C1 segment of cervical spinal cord (tissue), 14 donors: ENCODE data around the gene OR2F1.

Source experiments
- DNase-seq, 14 donors: peaks; one replicate each; lab custom pipeline; 2025; lab: John Stamatoyannopoulos, UW

Gene OR2F1

DNA sequence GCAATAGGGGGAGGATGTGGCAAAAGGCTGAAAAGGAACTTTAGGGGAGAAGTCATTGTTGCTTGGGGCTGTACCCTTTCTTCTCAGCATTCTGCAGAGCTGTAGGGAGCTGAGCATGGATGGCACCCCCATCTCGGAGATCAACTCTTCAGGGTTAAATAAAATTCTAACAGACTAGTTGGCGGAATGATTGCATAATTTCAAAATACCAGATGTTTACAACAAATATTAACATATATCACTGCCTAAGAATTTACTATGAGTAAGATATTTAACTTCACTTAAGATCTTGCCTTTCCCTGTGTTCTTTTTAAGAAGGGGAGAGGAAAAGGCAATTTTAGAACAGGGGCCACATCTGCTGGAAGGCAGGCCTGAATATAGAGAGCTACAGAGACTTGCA, 509 bp upstream of the OR2F1 start:
- no peak for DNase-seq

DNA sequence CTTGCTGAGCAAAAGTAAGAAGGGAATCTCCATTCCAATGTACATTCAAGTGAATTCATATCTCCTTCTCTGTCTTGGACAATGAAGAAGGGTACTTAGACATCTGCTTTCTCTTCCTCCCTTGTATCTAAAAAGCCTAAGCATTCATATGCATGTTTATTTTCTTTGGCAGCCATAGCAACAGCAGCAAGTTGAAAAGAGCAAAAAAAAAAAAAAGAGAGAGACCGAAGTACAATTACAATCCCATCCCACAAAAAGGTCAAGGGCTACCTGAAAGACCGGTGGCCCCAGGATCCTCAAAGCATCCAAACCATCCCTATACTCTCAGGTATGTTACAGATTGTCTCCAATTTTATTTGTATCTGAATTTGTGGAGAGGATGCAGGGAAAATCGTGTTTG, 4.1 kb downstream of the OR2F1 start:
- DNase-seq = no peak

DNA sequence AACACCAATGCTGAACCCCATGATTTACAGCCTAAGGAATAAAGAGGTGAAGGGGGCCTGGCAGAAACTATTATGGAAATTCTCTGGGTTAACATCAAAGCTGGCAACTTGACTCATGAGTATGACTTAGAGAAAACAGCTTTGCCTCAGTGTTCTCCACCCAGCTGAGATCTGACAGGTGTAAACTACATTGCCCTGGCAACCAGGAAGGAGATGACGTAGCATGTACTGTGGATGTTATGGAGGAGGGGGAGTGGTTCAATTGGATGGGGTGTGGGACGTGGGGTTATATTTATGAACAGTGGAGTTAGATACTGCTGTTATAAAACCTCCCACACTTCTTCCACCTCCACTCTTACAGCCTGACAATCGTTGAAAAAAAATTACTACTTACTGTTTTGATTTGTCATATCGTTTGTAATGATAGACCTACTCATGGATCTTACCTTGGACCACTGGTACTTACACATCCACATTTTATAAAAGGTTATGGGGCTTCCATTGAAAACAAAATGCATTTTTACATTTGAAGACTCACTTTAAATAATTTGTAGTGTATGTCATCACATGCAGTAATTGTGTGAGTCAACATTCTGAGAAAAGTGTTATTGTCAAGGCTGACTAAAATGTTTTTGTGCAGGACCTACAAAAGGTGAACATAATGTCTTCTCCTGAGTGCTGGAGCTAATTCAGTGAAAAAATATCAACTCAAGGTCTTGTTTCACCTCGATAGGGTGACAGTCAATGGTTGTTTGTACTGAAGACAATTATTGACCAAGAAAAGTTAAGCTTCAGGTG, 6.4 kb downstream of the OR2F1 start:
- DNase-seq = no peak

GRCh38 chr7:143965280-143965679, 10.6 kb downstream of the OR2F1 start:
- DNase-seq = no peak

DNA sequence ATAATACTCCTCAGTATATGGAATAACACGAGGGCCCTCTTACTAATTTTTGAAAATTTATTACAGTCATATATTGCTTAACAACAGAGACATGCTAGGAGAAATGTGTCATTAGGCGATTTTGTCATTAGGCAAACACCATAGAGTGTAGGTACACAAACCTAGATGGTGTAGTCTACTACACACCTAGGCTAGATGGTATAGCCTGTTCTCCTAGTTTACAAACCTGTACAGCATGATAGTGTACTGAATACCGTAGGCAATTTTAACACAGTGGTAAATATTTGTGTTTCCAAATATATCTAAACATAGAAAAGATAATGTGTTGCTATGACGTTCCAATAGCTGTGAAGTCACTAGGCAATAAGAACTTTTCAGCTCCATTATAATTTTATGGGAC, 12.8 kb downstream of the OR2F1 start:
- DNase-seq = no peak

GRCh38 chr7:143973870-143974416, 19.3 kb downstream of the OR2F1 start:
- no peak for DNase-seq

DNA sequence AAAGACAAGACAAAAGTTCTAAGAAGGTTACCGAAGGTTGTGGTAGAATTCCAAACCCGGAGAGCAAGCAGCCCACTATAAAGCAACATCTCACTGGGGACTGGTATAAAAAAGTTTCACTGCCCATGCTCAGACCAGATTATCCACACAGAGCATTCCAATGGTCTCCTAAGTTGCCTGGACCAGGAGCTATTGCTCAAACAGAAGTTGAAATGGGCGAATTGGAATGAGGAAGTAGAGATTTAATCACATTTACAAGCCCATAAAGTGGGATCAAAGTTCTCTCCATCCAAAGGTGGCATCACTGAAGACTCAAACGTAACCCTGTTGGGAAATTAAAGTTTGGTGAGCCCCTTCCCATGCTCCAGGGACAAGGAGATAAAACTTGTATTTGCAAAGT, 19.8 kb downstream of the OR2F1 start:
- DNase-seq = no peak

- no peak for DNase-seq
These were observed 21.0 kb downstream of the OR2F1 start for GRCh38 chr7:143975617-143976016.

GRCh38 chr7:143978585-143978984, 23.9 kb downstream of the OR2F1 start:
- no peak for DNase-seq

DNA sequence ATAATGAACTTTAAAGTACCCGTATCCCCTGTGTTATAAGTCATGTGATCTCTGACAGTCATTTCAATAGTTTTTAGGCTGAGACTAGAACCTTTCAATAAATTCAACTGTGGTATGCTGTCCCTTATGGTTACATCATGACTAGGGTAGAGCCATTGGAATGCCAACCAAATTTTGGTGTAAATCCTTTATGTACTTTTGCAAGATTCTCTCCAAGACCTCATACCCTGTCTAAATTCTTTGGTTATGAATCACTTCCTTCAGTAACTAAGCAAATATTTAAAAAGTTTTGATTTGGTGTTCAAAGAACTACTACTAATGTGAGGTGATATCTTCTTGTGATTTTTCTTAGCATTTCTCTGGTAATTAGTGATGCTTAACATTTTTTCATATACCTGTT, 24.7 kb downstream of the OR2F1 start:
- no peak for DNase-seq

- no peak for DNase-seq
These were observed 25.4 kb downstream of the OR2F1 start for GRCh38 chr7:143979998-143980397.

DNA sequence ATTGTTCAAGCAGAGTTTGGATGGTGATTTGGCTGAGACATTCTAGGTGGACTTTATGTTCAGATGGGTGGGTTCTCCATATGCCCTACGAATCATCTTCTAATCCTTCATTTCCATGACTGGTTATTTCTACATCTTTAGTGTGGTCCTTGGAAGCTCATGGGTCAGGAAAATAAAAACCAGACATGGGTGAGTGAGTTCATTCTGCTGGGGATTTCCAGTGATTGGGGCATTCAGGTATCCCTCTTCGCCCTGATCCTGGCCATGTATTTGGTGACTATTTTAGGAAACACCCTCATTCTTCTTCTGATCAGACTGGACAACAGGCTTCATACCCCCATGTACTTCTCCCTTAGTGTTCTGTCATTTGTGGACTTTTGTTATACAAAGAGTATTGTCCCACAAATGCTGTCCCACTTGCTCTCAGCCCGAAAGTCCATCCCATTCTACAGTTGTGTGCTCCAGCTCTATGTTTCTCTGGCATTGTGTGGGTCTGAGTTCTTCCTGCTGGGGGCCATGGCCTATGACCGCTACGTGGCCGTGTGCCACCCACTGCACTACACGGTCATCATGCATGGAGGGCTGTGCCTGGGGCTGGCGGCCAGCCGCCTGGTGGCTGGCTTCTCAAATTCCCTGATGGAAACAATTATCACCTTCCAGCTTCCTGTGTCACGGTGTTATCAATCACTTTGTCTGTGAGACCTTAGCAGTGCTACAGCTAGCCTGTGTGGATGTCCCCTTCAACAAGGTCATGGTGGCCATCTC, 26.3 kb downstream of the OR2F1 start:
- no peak for DNase-seq

DNA sequence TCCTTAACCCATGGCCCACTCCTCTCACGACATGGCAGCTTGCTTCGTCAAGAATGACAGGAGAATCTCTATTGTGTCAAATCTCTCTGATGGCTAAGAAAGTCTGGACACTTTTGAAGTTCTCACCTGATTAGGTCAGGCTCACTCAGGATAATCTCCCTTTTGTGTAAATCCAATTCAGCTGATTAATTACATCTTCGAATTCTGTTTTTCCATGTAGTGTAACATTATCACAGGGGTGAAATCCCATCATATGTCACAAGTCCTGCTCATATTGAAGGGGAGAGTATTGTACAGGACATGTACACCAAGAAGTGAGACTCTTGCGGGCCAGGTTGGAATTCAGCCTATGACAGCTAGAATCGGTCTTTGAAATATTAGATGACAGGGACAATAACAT, 29.3 kb downstream of the OR2F1 start:
- DNase-seq = no peak

GRCh38 chr7:143987513-143987912, 32.9 kb downstream of the OR2F1 start:
- DNase-seq = no peak

DNA sequence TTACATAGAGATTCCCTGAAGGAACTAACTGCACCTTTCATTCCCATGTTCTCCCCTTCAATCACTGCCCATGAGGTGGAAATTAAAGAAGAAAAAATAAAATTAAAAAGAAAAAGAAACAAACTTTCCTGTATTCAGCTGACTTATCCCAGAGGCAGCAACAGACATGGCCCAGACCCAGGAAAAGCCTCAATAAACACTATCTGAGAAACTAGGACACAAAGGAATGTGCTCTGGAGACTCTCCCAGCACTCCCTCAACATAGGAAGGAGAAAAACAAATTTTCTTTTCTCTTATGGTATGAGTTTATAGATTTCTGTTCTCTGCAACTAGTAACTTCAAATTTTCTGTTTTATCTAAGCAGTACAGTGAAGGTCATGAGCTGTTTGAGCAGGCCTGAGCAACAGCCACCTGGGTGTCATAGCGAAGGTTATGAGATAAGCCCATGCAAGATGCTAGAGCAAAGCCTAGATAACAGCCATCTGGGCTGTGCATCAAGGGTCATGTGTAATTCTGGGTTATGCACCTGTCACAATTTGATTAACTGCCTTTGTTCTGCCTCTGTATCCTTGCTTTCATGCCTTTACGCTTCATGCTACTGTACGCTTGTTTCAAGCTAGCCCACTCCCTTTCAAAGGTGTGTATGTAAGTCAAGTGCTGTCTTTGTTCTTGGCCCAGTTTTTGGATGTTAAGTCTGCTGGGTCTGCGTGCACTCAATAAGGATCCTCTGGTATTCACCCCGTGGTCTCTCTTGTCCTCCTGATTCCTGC, 34.5 kb downstream of the OR2F1 start:
- no peak for DNase-seq

- no peak for DNase-seq
These were observed 38.0 kb downstream of the OR2F1 start for GRCh38 chr7:143992670-143993069.

GRCh38 chr7:143993924-143994323, 39.3 kb downstream of the OR2F1 start:
- DNase-seq = no peak

- no peak for DNase-seq
These were observed 45.4 kb downstream of the OR2F1 start, which contains the start of gene OR6B1 for GRCh38 chr7:144000020-144000419. OR6B1 (plus strand) TSS chr7:144000320; CDS start chr7:144003997, 3,677 bp downstream.

DNA sequence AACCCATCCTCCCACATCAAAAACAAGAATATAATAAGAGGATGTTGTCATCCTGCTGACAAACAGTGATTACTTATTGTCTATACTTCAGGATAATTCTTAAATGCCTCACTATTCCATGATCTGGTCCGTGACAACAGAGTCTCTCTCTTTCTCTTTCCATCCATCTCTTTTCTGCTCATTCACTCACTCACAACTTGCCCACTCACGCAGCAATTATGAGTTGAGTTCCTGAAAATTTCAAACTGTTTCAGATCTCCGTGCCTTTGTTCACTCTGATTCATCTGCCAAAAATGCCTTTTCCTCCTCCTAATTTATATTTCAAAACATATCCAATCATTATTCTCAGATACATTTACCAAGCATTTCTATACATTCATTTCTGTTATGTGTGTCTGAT, 46.9 kb downstream of the OR2F1 start:
- no peak for DNase-seq

DNA sequence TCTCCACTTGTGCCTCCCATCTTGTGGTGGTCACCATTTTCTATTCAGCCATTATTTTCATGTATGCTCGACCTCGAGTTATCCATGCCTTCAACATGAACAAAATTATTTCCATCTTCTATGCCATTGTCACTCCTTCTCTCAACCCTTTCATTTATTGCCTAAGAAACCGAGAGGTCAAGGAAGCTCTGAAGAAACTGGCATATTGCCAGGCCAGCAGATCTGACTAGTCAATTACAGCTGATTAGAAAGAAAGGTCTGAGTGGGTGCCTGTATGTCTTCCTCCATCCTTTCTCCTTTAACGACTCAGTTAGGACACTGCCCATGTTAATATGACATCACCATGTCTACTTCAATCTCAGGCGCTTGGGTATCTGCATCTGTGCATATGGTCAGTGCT, 50.1 kb downstream of the OR2F1 start:
- DNase-seq = no peak

DNA sequence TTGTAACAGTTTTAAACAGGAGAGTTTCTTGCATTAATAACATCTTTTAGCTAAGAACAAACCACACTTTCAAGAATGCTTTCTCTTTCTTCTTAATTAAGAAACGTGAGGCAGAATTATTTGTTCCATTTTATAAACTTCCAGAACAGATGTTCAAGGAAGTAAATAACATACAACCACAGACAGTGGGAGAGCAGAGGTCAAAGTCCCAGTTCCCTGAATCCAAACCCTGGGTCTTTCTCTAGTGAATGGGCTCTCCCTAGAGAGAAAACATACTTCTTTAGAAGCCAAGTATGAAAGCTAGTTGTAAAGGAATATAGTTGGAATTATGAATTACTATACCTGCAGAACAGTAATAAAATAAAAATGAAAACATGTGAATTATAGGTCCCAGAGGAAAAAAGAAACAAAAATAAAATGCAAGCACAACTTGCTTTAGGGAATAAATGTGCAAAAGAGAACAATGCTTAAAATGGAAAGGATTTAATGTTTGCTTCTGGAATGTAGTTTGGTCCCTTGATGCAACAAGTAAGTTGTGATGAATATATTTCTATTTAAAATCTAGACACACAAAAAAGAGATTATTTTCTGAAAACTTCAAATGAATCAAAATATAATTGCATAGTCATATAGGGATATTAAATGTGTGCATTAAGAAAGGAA, 51.5 kb downstream of the OR2F1 start:
- no peak for DNase-seq

DNA sequence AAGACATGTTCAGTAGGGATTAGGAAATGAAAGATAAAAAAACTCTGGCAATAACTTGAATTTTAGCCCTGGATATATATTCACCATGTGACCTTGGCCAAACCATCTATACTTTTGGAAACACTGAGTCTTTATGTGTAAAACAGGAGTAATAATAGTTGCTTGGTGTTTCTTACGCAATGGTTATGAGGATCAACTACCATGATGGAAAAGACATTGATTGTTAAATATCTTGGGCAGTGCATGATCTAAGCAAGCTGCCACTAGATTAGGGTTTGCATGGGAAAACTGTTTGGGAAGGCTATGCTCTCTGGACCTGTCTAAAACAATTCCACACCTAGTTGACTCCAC, 52.0 kb downstream of the OR2F1 start:
- DNase-seq = no peak
